HG03520 (cell line): ENCODE results near the gene RELT.
"Not testable (repeated sequence)": the region's sequence is repeated elsewhere in the genome, so short reads cannot be mapped to it uniquely, and the experiment has no call there.

Source experiments
- ATAC-seq: cut with Tn5 transposase; IDR thresholded peaks from one replicate; pipeline ENCODE4 v1.9.1; 2021; ENCODE audit warnings: mild to moderate bottlenecking, moderate library complexity; ENCODE audit not compliant: unreplicated experiment

RELT gene

GRCh38 chr11:73428227-73428626 lies 52.0 kb downstream of the RELT start:
- ATAC-seq = no peak

GRCh38 chr11:73428699-73429098 lies 52.5 kb downstream of the RELT start:
- ATAC-seq = no peak

GRCh38 chr11:73429121-73429750 lies 53.0 kb downstream of the RELT start:
- ATAC-seq = no peak

GRCh38 chr11:73430326-73430725 lies 54.1 kb downstream of the RELT start:
- no peak for ATAC-seq

GRCh38 chr11:73431396-73431795 lies 55.2 kb downstream of the RELT start:
- ATAC-seq = no peak

GRCh38 chr11:73436859-73437258 lies 60.7 kb downstream of the RELT start:
- not testable (repeated sequence) for ATAC-seq

- no peak for ATAC-seq
These were observed 63.0 kb downstream of the RELT start for GRCh38 chr11:73439002-73439843.

GRCh38 chr11:73445980-73446379 lies 69.8 kb downstream of the RELT start:
- no peak for ATAC-seq

GRCh38 chr11:73446766-73447165 lies 70.6 kb downstream of the RELT start:
- ATAC-seq = no peak
